GM12878 (cell line): ENCODE data around the gene SYCN. TPM values are rescaled to one million over a fixed set of nuclear protein-coding genes. Genes with fewer than 3 reads are reported as not detected.

Experiments
- ATAC-seq: fragments of 200-7000 bp; cut with Tn5 transposase; 3 replicates; pipeline ENCODE4 v1.9.1; 2020; ENCODE audit warnings: mild to moderate bottlenecking, moderate library complexity
- BruUV-seq: library from RNA; stranded (reverse); fragments of 400-500 nt; replicated peaks from 2 replicates; lab custom pipeline; 2021; lab: Mats Ljungman, UMichigan
- CTCF ChIA-PET: fragments of 300-600 bp; sonication (Branson Sonifier 250); formaldehyde crosslinking; extraction: SDS; loops from one replicate; lab custom pipeline; 2021; ENCODE audit warnings: inconsistent platforms; lab: Yijun Ruan, JAX
- POLR2A ChIA-PET: fragments of 350-600 bp; formaldehyde crosslinking; extraction: SDS; loops from one replicate; lab custom pipeline; 2021; ENCODE audit warnings: inconsistent platforms; lab: Charles Lee
- RAD21 ChIA-PET: fragments of 300-600 bp; sonication (Branson Sonifier 250); formaldehyde crosslinking; loops from one replicate; lab custom pipeline; 2023; ENCODE audit warnings: antibody characterized with exemption; ENCODE audit not compliant: unreplicated experiment; lab: Charles Lee
- SMC1A ChIA-PET: fragments of 300-600 bp; sonication (Branson Sonifier 250); formaldehyde crosslinking; loops from one replicate; lab custom pipeline; 2023; ENCODE audit not compliant: unreplicated experiment, uncharacterized antibody; lab: Charles Lee
- DNase-seq: peaks from one replicate; pipeline ENCODE4 v3.0.0-alpha.2; 2011; ENCODE audit warnings: low read depth, low spot score
- FAIRE-seq: peaks from 3 replicates; lab custom pipeline; 2011; peaks lifted over from hg19 to GRCh38; lab: Jason Lieb, UNC
- H2AFZ ChIP-seq: 2 replicates; pipeline ENCODE4 v1.6.0; 2011; ENCODE audit warnings: low read depth, low read length, control low read depth; ENCODE audit not compliant: control insufficient read depth
- H3K27ac ChIP-seq: 2 replicates; pipeline ENCODE4 v1.5.1; 2011; ENCODE audit warnings: control low read depth; ENCODE audit not compliant: control insufficient read depth, insufficient read depth
- H3K27me3 ChIP-seq, 2 experiments: replicated peaks in 1 of 2; 2 replicates each; pipeline versions ENCODE4 v1.6.0 to v1.6.1; 2011; ENCODE audit warnings: low read length in 1 of 2; ENCODE audit not compliant: control insufficient read depth in 2 of 2, insufficient read depth in 2 of 2
- H3K36me3 ChIP-seq, 2 experiments: 2 replicates each; pipeline ENCODE4 v1.5.1; 2011; ENCODE audit warnings: low read length in 1 of 2; ENCODE audit not compliant: control insufficient read depth in 2 of 2, insufficient read depth in 2 of 2
- H3K4me1 ChIP-seq: 2 replicates; pipeline ENCODE4 v1.6.1; 2011; ENCODE audit warnings: mild to moderate bottlenecking, low read length, moderate library complexity, mixed read lengths; ENCODE audit not compliant: control insufficient read depth, insufficient read depth
- H3K4me2 ChIP-seq: 2 replicates; pipeline ENCODE4 v1.6.0; 2011; ENCODE audit warnings: control low read depth; ENCODE audit not compliant: control insufficient read depth, insufficient read depth
- H3K4me3 ChIP-seq: fragments of 200-600 bp; sonication (generic); 2 replicates; pipeline ENCODE4 v1.5.1; 2016
- H3K79me2 ChIP-seq: 2 replicates; pipeline ENCODE4 v1.6.0; 2011; ENCODE audit warnings: low read length; ENCODE audit not compliant: control insufficient read depth, insufficient read depth
- H3K9ac ChIP-seq: 2 replicates; pipeline ENCODE4 v1.8.0; 2011; ENCODE audit warnings: low read length, control low read depth, mixed read lengths; ENCODE audit not compliant: control insufficient read depth, insufficient read depth
- H3K9me3 ChIP-seq: replicated peaks from 3 replicates; pipeline ENCODE4 v1.5.1; 2011; ENCODE audit warnings: mild to moderate bottlenecking, low read length; ENCODE audit not compliant: control insufficient read depth, insufficient read depth
- H4K20me1 ChIP-seq: 2 replicates; pipeline ENCODE4 v1.6.0; 2011; ENCODE audit not compliant: control insufficient read depth, insufficient read depth
- BRCA1 ChIP-seq: IDR thresholded peaks from 2 replicates; pipeline ENCODE4 v1.6.1; 2011; ENCODE audit warnings: low read depth, low read length, improper control_type of control experiment
- CREM ChIP-seq: IDR thresholded peaks from 2 replicates; pipeline ENCODE4 v1.6.1; 2014; ENCODE audit warnings: antibody characterized with exemption, low read depth
- E2F8 ChIP-seq: fragments of 450-650 bp; IDR thresholded peaks from 2 replicates; pipeline ENCODE4 v1.6.1; 2018; ENCODE audit warnings: mild to moderate bottlenecking, low read depth, moderate library complexity; ENCODE audit not compliant: partially characterized antibody
- GATAD2B ChIP-seq: fragments of 450-650 bp; conservative IDR thresholded peaks from 2 replicates; pipeline ENCODE4 v1.6.1; 2017; ENCODE audit warnings: low read depth, mild to moderate bottlenecking, moderate library complexity
- IRF5 ChIP-seq: fragments of 450-650 bp; IDR thresholded peaks from 2 replicates; pipeline ENCODE4 v1.6.1; 2017; ENCODE audit warnings: borderline replicate concordance
- KLF5 ChIP-seq: fragments of 450-650 bp; IDR thresholded peaks from 2 replicates; pipeline ENCODE4 v1.6.1; 2014; ENCODE audit warnings: mild to moderate bottlenecking; ENCODE audit not compliant: partially characterized antibody
- PML ChIP-seq: IDR thresholded peaks from 2 replicates; pipeline ENCODE4 v1.6.1; 2012; ENCODE audit warnings: low read length, inconsistent platforms
- RUNX3 ChIP-seq: IDR thresholded peaks from 2 replicates; pipeline ENCODE4 v1.6.1; 2012; ENCODE audit warnings: low read length, inconsistent platforms
- SMAD5 ChIP-seq: IDR thresholded peaks from 2 replicates; pipeline ENCODE4 v1.6.1; 2016; ENCODE audit warnings: antibody characterized with exemption, low read depth
- TCF12 ChIP-seq: IDR thresholded peaks from 2 replicates; pipeline ENCODE4 v1.6.1; 2011; ENCODE audit warnings: low read depth, mild to moderate bottlenecking, low read length
- ZBTB11 ChIP-seq: fragments of 450-650 bp; formaldehyde crosslinking; IDR thresholded peaks from 2 replicates; pipeline ENCODE4 v1.5.0; 2022; ENCODE audit warnings: mild to moderate bottlenecking, missing genetic modification characterization
- ZNF622 ChIP-seq: fragments of 450-650 bp; IDR thresholded peaks from 2 replicates; pipeline ENCODE4 v1.6.1; 2017; ENCODE audit warnings: mild to moderate bottlenecking, inconsistent platforms
- WGBS: methylation state at CpG from one replicate; pipeline ENCODE4 v1.1.6; 2016; ENCODE audit warnings: low lambda C conversion rate; ENCODE audit not compliant: insufficient replicate concordance, insufficient coverage; ENCODE audit errors: missing lambda C conversion rate; 5-methylcytosine and 5-hydroxymethylcytosine counted together
- in situ Hi-C: fragments of 300-500 bp; cut with MboI; formaldehyde crosslinking; loops from 9 replicates; pipeline ENCODE4 v1.14.3; 2018; ENCODE audit warnings: mixed read lengths
- intact Hi-C: fragments of 100-400 bp; cut with micrococcal nuclease; formaldehyde crosslinking; loops from one replicate; pipeline ENCODE4 v1.14.2; 2022; ENCODE audit not compliant: unreplicated experiment
- polyA plus RNA-seq, 11 experiments: library from polyadenylated mRNA; depleted of rRNA in 4 of 11; unstranded in 6 of 11; stranded (reverse) in 5 of 11; fragments of >200 nt; fragmentation: Nextera tagmentation in 4 of 11; fragmentation: Illumina TruSeq in 1 of 11; extraction: Ambion mirVana in 4 of 11; extraction: Trizol in 1 of 11; gene quantifications; 1 replicate in 1 of 11; 2 replicates in 10 of 11; pipeline versions ENCODE4 v1.2.1 to v1.2.3, GENCODE V29; 2011 to 2016; ENCODE audit warnings: inconsistent platforms in 2 of 11, missing spikeins in 2 of 11, low read depth in 1 of 11
- total RNA-seq, 4 experiments: library from RNA; depleted of rRNA in 3 of 4; stranded (reverse); fragments of >200 nt in 3 of 4; fragmentation: Illumina TruSeq in 1 of 4; extraction: Trizol in 1 of 4; gene quantifications; 2 replicates each; pipeline versions ENCODE4 v1.2.1 to v1.2.3, GENCODE V29; 2013 to 2021

Gene SYCN
- total and polyA plus RNA-seq, 10 of the 15 experiments (the other 5 are each of a cell fraction or from before 2014, with no cell fraction given) = 0.54 TPM; not detected in 9

GRCh38 chr19:39169143-39169810, 34.8 kb downstream of the SYCN start:
- ATAC-seq (no peak), DNase-seq (no peak), FAIRE-seq (no peak)
- H3K4me2 ChIP-seq = no peak overlapping the region
- no peaks in the 10 kb centered on the region for H3K9me3 ChIP-seq
- no peak overlapping the region for H3K4me3 ChIP-seq
- H2AFZ ChIP-seq = no peak overlapping the region
- no peak for TF ChIP-seq SMAD5
- no peak for TF ChIP-seq IRF5
- TF ChIP-seq RUNX3 = no peak
- TF ChIP-seq BRCA1 = no peak
- TF ChIP-seq PML = no peak
- no peak for TF ChIP-seq TCF12
- no peak for TF ChIP-seq E2F8
- no peak for TF ChIP-seq CREM
- no peak for TF ChIP-seq GATAD2B
- TF ChIP-seq KLF5 = no peak
- no peak for TF ChIP-seq ZNF622
- TF ChIP-seq ZBTB11 (CRISPR knock-in tag) = no peak
- ChIA-PET SMC1A (no interaction called here), RAD21 (no interaction called here), CTCF (no interaction called here), POLR2A (no interaction called here)
- no peaks in the 10 kb centered on the region for H3K4me1 ChIP-seq
- H3K36me3 ChIP-seq = peaks cover 0 to 20% of the 10 kb centered on the region in 2 experiments; a peak in 2 of 4 replicates
- no TSS peak for BruUV-seq
- H3K27ac ChIP-seq = no peak overlapping the region
- no peaks in the 10 kb centered on the region for H3K27me3 ChIP-seq
- no peaks in the 10 kb centered on the region for H4K20me1 ChIP-seq
- no peaks in the 10 kb centered on the region for H3K79me2 ChIP-seq
- 93% methylated on average over 20 of the region's 36 CpGs for WGBS
- intact Hi-C loops = no loop called here
- in situ Hi-C loops = no loop called here
- H3K9ac ChIP-seq = no peak overlapping the region
